A549 (cell line): ENCODE results near the gene WLS.

Source experiments
- POLR2A ChIP-seq: IDR thresholded peaks from 2 replicates; pipeline ENCODE4 v1.6.1; 2012; ENCODE audit warnings: mild to moderate bottlenecking, low read length
- RNF2 ChIP-seq: fragments of 200-600 bp; sonication (generic); IDR thresholded peaks from 2 replicates; pipeline ENCODE4 v1.6.1; 2016; ENCODE audit warnings: low read depth, mild to moderate bottlenecking, antibody characterized with exemption, moderate library complexity, borderline replicate concordance
- TF ChIP-seq, protein P1 (sequence below): fragments of >200 bp; sonication (Bioruptor Twin); formaldehyde crosslinking; IDR thresholded peaks from 3 replicates; pipeline ENCODE4 v1.5.1; 2016

DNA sequence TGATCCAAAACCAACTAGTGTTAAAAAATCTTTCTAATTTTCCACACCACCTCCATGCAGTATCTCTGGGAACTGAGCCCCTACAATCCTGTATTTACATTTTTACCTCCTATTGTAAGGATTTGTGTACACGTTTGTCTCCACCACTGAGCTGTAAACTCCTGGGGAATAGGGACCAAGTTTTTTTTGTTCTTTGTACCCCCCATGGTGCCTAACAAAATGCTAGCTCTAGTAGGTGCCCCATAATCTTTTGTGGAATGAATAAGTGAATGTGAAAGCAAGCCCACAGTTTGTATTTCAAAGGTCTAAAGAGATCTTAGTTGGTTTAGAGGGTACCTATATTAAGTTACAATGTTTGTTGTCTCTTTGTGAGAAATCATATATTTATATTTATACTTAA, 879 bp upstream of the WLS start:
- TF ChIP-seq POLR2A (no peak), RNF2 (no peak)
- TF ChIP-seq, protein P1, sequence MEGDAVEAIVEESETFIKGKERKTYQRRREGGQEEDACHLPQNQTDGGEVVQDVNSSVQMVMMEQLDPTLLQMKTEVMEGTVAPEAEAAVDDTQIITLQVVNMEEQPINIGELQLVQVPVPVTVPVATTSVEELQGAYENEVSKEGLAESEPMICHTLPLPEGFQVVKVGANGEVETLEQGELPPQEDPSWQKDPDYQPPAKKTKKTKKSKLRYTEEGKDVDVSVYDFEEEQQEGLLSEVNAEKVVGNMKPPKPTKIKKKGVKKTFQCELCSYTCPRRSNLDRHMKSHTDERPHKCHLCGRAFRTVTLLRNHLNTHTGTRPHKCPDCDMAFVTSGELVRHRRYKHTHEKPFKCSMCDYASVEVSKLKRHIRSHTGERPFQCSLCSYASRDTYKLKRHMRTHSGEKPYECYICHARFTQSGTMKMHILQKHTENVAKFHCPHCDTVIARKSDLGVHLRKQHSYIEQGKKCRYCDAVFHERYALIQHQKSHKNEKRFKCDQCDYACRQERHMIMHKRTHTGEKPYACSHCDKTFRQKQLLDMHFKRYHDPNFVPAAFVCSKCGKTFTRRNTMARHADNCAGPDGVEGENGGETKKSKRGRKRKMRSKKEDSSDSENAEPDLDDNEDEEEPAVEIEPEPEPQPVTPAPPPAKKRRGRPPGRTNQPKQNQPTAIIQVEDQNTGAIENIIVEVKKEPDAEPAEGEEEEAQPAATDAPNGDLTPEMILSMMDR: no peak
